Stimulated activated CD4-positive, alpha-beta T cell treated with anti-CD3 and anti-CD28 coated beads, Interleukin-1b, Interleukin-23, amount 100 ng/mL, for 4 hours (primary cell): ENCODE data around the gene ABHD13.

Experiments used
- DNase-seq, 2 donors: peaks; one replicate each; pipeline ENCODE4 v3.0.0-alpha.2; 2020; ENCODE audit warnings: low read depth in 2 of 2

Gene ABHD13

GRCh38 chr13:108283110-108283509 lies 64.9 kb downstream of the ABHD13 start:
- no peak for DNase-seq
